Ishikawa (cell line): ENCODE data around the gene VWA5B1.

ENCODE experiments used
- CEBPB ChIP-seq: IDR thresholded peaks from 2 replicates; pipeline ENCODE4 v1.6.1; 2012
- CREB1 ChIP-seq: IDR thresholded peaks from 2 replicates; pipeline ENCODE4 v1.6.1; 2012; ENCODE audit warnings: low read depth
- EGR1 ChIP-seq: IDR thresholded peaks from 2 replicates; pipeline ENCODE4 v1.6.1; 2012
- EP300 ChIP-seq: IDR thresholded peaks from 2 replicates; pipeline ENCODE4 v1.6.1; 2012; ENCODE audit warnings: borderline replicate concordance
- FOXM1 ChIP-seq: IDR thresholded peaks from 2 replicates; pipeline ENCODE4 v1.6.1; 2012; ENCODE audit warnings: low read depth, borderline replicate concordance
- MAX ChIP-seq: IDR thresholded peaks from 2 replicates; pipeline ENCODE4 v1.6.1; 2012
- NFIC ChIP-seq: IDR thresholded peaks from 2 replicates; pipeline ENCODE4 v1.6.1; 2012
- RAD21 ChIP-seq: IDR thresholded peaks from 2 replicates; pipeline ENCODE4 v1.6.1; 2012; ENCODE audit warnings: low read depth
- REST ChIP-seq: IDR thresholded peaks from 2 replicates; pipeline ENCODE4 v1.6.1; 2012; ENCODE audit warnings: low read depth, mild to moderate bottlenecking
- TAF1 ChIP-seq: IDR thresholded peaks from 2 replicates; pipeline ENCODE4 v1.6.1; 2012; ENCODE audit warnings: low read depth, mild to moderate bottlenecking
- TCF12 ChIP-seq: IDR thresholded peaks from 2 replicates; pipeline ENCODE4 v1.6.1; 2012; ENCODE audit warnings: low read depth
- TEAD4 ChIP-seq: IDR thresholded peaks from 2 replicates; pipeline ENCODE4 v1.6.1; 2012
- USF1 ChIP-seq: IDR thresholded peaks from 2 replicates; pipeline ENCODE4 v1.6.1; 2012
- YY1 ChIP-seq: IDR thresholded peaks from 2 replicates; pipeline ENCODE4 v1.6.1; 2012; ENCODE audit warnings: low read depth
- ZBTB7A ChIP-seq: IDR thresholded peaks from 2 replicates; pipeline ENCODE4 v1.6.1; 2012; ENCODE audit warnings: low read depth

The VWA5B1 gene

GRCh38 chr1:20250340-20250989 is 40.2 kb upstream of the VWA5B1 start:
- TF ChIP-seq TEAD4: no peak
- no peak for TF ChIP-seq EGR1
- TF ChIP-seq EP300: no peak
- TF ChIP-seq USF1: no peak
- no peak for TF ChIP-seq MAX

- no peak for TF ChIP-seq TCF12
- no peak for TF ChIP-seq CREB1
- no peak for TF ChIP-seq FOXM1
- TF ChIP-seq ZBTB7A: no peak
- TF ChIP-seq EGR1: no peak
- TF ChIP-seq RAD21: no peak
- no peak for TF ChIP-seq YY1
- no peak for TF ChIP-seq MAX
- TF ChIP-seq USF1: no peak
- no peak for TF ChIP-seq TEAD4
- no peak for TF ChIP-seq EP300
Observed at GRCh38 chr1:20252587-20252986, 38.1 kb upstream of the VWA5B1 start.

- no peak for TF ChIP-seq CREB1
Observed at GRCh38 chr1:20255666-20256065, 35.0 kb upstream of the VWA5B1 start.

GRCh38 chr1:20259646-20260045 is 31.0 kb upstream of the VWA5B1 start:
- TF ChIP-seq CEBPB (no peak), MAX (no peak), TCF12 (no peak), NFIC (no peak), ZBTB7A (no peak), FOXM1 (no peak), RAD21 (no peak), EGR1 (no peak)

- TF ChIP-seq FOXM1 (no peak), ZBTB7A (no peak), TCF12 (no peak), NFIC (no peak), CEBPB (no peak), EP300 (no peak), USF1 (no peak), TEAD4 (no peak), EGR1 (no peak), CREB1 (no peak), TAF1 (no peak), MAX (no peak), YY1 (no peak), REST (no peak), RAD21 (no peak)
Observed at GRCh38 chr1:20261095-20261494, 29.6 kb upstream of the VWA5B1 start.

- no peak for TF ChIP-seq TCF12
- no peak for TF ChIP-seq TEAD4
- TF ChIP-seq EP300: no peak
- no peak for TF ChIP-seq REST
- TF ChIP-seq CEBPB: no peak
- TF ChIP-seq USF1: no peak
- no peak for TF ChIP-seq EGR1
- TF ChIP-seq MAX: no peak
- no peak for TF ChIP-seq ZBTB7A
Observed at GRCh38 chr1:20262810-20263534, 27.7 kb upstream of the VWA5B1 start.
